Measurements from ENCODE around the gene CD22.

CD22 gene

DNA sequence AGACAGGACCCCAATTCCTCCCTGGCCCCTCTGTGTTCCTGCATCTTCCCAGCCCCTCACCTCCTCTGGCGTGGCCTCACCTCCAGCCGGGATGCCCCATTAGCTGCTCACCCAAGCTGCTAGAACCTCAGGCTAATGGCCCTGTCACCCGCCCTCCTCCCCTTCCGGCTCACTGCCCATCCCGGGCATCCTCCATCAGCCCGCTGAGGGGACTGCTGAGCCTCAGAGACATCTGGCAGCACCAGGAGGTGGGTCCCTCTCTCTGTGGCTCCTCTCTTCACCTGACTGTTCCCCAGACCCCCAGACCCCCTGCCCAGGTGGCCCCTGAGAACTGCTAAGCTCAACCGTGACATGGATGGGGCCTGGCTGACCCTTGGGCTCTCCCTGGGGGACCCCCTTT lies 21.6 kb downstream of the CD22 start:
- no peak overlapping the region for H3K27ac ChIP-seq (ENCODE audit: insufficient read depth in 1 of 2, low read depth in 1 of 2, low read length in 2 of 2, poor library complexity in 1 of 2, severe bottlenecking in 2 of 2)
- H3K4me3 ChIP-seq (ENCODE audit: control insufficient read depth in 1 of 7, extremely low read depth in 1 of 7, insufficient read depth in 4 of 7, low read depth in 2 of 7, low read length in 6 of 7): no peak overlapping the region
- no peaks in the 10 kb centered on the region for H3K27me3 ChIP-seq (replicated peaks in 2 of 5; ENCODE audit: control insufficient read depth in 4 of 5, insufficient read depth in 5 of 5, low read length in 4 of 5)
- ChIA-PET CTCF (interaction anchor here (1.0 to 11.6 kb wide), 3 partner anchors 17 to 120 kb away, joined by 3 to 118 read pairs (median 4); no protein-coding TSS in a partner anchor), POLR2A (no interaction called here)
- DNase-seq: no peak
- no peaks in the 10 kb centered on the region for H3K9me3 ChIP-seq (ENCODE audit: control extremely low read depth in 1 of 5, control insufficient read depth in 4 of 5, insufficient read depth in 2 of 5, low read depth in 1 of 5, low read length in 4 of 5)
- H3K4me1 ChIP-seq (ENCODE audit: control extremely low read depth in 1 of 4, control insufficient read depth in 4 of 4, insufficient read depth in 4 of 4, low read length in 3 of 4): peaks cover 8 to 55% (median 42%) of the 10 kb centered on the region in 4 experiments
- WGBS (ENCODE audit: insufficient coverage): 100% methylated on average over 4 of the region's 7 CpGs
- H3K36me3 ChIP-seq (ENCODE audit: control insufficient read depth in 4 of 4, insufficient read depth in 4 of 4, low read length in 3 of 4): no peaks in the 10 kb centered on the region

- 96% methylated on average over 39 of the region's 47 CpGs for WGBS (ENCODE audit: insufficient coverage)
- no peak overlapping the region for H3K4me3 ChIP-seq (ENCODE audit: control insufficient read depth in 1 of 7, extremely low read depth in 1 of 7, insufficient read depth in 4 of 7, low read depth in 2 of 7, low read length in 6 of 7)
- H3K27me3 ChIP-seq (replicated peaks in 2 of 5; ENCODE audit: control insufficient read depth in 4 of 5, insufficient read depth in 5 of 5, low read length in 4 of 5): no peaks in the 10 kb centered on the region
- no peaks in the 10 kb centered on the region for H3K9me3 ChIP-seq (ENCODE audit: control extremely low read depth in 1 of 5, control insufficient read depth in 4 of 5, insufficient read depth in 2 of 5, low read depth in 1 of 5, low read length in 4 of 5)
- POLR2A ChIA-PET: no interaction called here
- no peak for DNase-seq
- H3K27ac ChIP-seq (ENCODE audit: insufficient read depth in 1 of 2, low read depth in 1 of 2, low read length in 2 of 2, poor library complexity in 1 of 2, severe bottlenecking in 2 of 2): no peak overlapping the region
- H3K36me3 ChIP-seq (ENCODE audit: control insufficient read depth in 4 of 4, insufficient read depth in 4 of 4, low read length in 3 of 4): no peaks in the 10 kb centered on the region
- CTCF ChIA-PET: interaction anchor here (1.0 to 11.6 kb wide), 9 partner anchors 10 to 155 kb away, joined by 3 to 118 read pairs (median 4); no protein-coding TSS in a partner anchor
- H3K4me1 ChIP-seq (ENCODE audit: control extremely low read depth in 1 of 4, control insufficient read depth in 4 of 4, insufficient read depth in 4 of 4, low read length in 3 of 4): peaks cover 8 to 45% (median 32%) of the 10 kb centered on the region in 4 experiments
These were observed 22.6 kb downstream of the CD22 start for GRCh38 chr19:35351411-35352176.

GRCh38 chr19:35352177-35352447 lies 23.1 kb downstream of the CD22 start:
- 88% methylated on average over 18 of the region's 18 CpGs for WGBS (ENCODE audit: insufficient coverage)
- H3K36me3 ChIP-seq (ENCODE audit: control insufficient read depth in 4 of 4, insufficient read depth in 4 of 4, low read length in 3 of 4): no peaks in the 10 kb centered on the region
- no peak overlapping the region for H3K4me3 ChIP-seq (ENCODE audit: control insufficient read depth in 1 of 7, extremely low read depth in 1 of 7, insufficient read depth in 4 of 7, low read depth in 2 of 7, low read length in 6 of 7)
- no peaks in the 10 kb centered on the region for H3K9me3 ChIP-seq (ENCODE audit: control extremely low read depth in 1 of 5, control insufficient read depth in 4 of 5, insufficient read depth in 2 of 5, low read depth in 1 of 5, low read length in 4 of 5)
- H3K27ac ChIP-seq (ENCODE audit: insufficient read depth in 1 of 2, low read depth in 1 of 2, low read length in 2 of 2, poor library complexity in 1 of 2, severe bottlenecking in 2 of 2): no peak overlapping the region
- H3K4me1 ChIP-seq (ENCODE audit: control extremely low read depth in 1 of 4, control insufficient read depth in 4 of 4, insufficient read depth in 4 of 4, low read length in 3 of 4): peaks cover 8 to 40% (median 27%) of the 10 kb centered on the region in 4 experiments
- no peaks in the 10 kb centered on the region for H3K27me3 ChIP-seq (replicated peaks in 2 of 5; ENCODE audit: control insufficient read depth in 4 of 5, insufficient read depth in 5 of 5, low read length in 4 of 5)
- no peak for DNase-seq
- ChIA-PET POLR2A (no interaction called here), CTCF (interaction anchor here (1.0 to 11.6 kb wide), 13 partner anchors 9 to 154 kb away, joined by 3 to 118 read pairs (median 5); no protein-coding TSS in a partner anchor)

- peaks cover 11 to 37% (median 24%) of the 10 kb centered on the region in 4 experiments for H3K4me1 ChIP-seq (ENCODE audit: control extremely low read depth in 1 of 4, control insufficient read depth in 4 of 4, insufficient read depth in 4 of 4, low read length in 3 of 4)
- ChIA-PET POLR2A (interaction anchor here (0.5 to 1.6 kb wide), 2 partner anchors 96 to 110 kb away, joined by 5 to 6 read pairs; no protein-coding TSS in a partner anchor), CTCF (interaction anchor here (0.7 to 11.6 kb wide), 30 partner anchors 9 to 211 kb away, joined by 3 to 118 read pairs (median 4); no protein-coding TSS in a partner anchor)
- 37% methylated on average over 23 of the region's 32 CpGs for WGBS (ENCODE audit: insufficient coverage)
- H3K36me3 ChIP-seq (ENCODE audit: control insufficient read depth in 4 of 4, insufficient read depth in 4 of 4, low read length in 3 of 4): no peaks in the 10 kb centered on the region
- peak; percentile 73 to 86 (median 78) for DNase-seq
- no peaks in the 10 kb centered on the region for H3K27me3 ChIP-seq (replicated peaks in 2 of 5; ENCODE audit: control insufficient read depth in 4 of 5, insufficient read depth in 5 of 5, low read length in 4 of 5)
- H3K27ac ChIP-seq (ENCODE audit: insufficient read depth in 1 of 2, low read depth in 1 of 2, low read length in 2 of 2, poor library complexity in 1 of 2, severe bottlenecking in 2 of 2): no peak overlapping the region
- no peak overlapping the region for H3K4me3 ChIP-seq (ENCODE audit: control insufficient read depth in 1 of 7, extremely low read depth in 1 of 7, insufficient read depth in 4 of 7, low read depth in 2 of 7, low read length in 6 of 7)
- H3K9me3 ChIP-seq (ENCODE audit: control extremely low read depth in 1 of 5, control insufficient read depth in 4 of 5, insufficient read depth in 2 of 5, low read depth in 1 of 5, low read length in 4 of 5): no peaks in the 10 kb centered on the region
These were observed 23.7 kb downstream of the CD22 start for GRCh38 chr19:35352448-35353304.

- POLR2A ChIA-PET: interaction anchor here (1.6 kb wide), 1 partner anchor 109 kb away, joined by 6 read pairs; no protein-coding TSS in a partner anchor
- CTCF ChIA-PET: interaction anchor here (0.7 to 11.6 kb wide), 26 partner anchors 10 to 212 kb away, joined by 3 to 118 read pairs (median 5); no protein-coding TSS in a partner anchor
- Histone ChIP-seq H3K4me1 (ENCODE audit: control extremely low read depth in 1 of 4, control insufficient read depth in 4 of 4, insufficient read depth in 4 of 4, low read length in 3 of 4) (peaks cover 7 to 34% (median 22%) of the 10 kb centered on the region in 4 experiments), H3K4me3 (ENCODE audit: control insufficient read depth in 1 of 7, extremely low read depth in 1 of 7, insufficient read depth in 4 of 7, low read depth in 2 of 7, low read length in 6 of 7) (no peak overlapping the region), H3K27me3 (replicated peaks in 2 of 5; ENCODE audit: control insufficient read depth in 4 of 5, insufficient read depth in 5 of 5, low read length in 4 of 5) (no peaks in the 10 kb centered on the region), H3K36me3 (ENCODE audit: control insufficient read depth in 4 of 4, insufficient read depth in 4 of 4, low read length in 3 of 4) (no peaks in the 10 kb centered on the region), H3K9me3 (ENCODE audit: control extremely low read depth in 1 of 5, control insufficient read depth in 4 of 5, insufficient read depth in 2 of 5, low read depth in 1 of 5, low read length in 4 of 5) (no peaks in the 10 kb centered on the region), H3K27ac (ENCODE audit: insufficient read depth in 1 of 2, low read depth in 1 of 2, low read length in 2 of 2, poor library complexity in 1 of 2, severe bottlenecking in 2 of 2) (no peak overlapping the region)
- 93% methylated on average over 5 of the region's 9 CpGs for WGBS (ENCODE audit: insufficient coverage)
- DNase-seq: peak in 2 of 3 donors; percentile 28 to 33
These were observed 24.6 kb downstream of the CD22 start for GRCh38 chr19:35353635-35354034.

DNA sequence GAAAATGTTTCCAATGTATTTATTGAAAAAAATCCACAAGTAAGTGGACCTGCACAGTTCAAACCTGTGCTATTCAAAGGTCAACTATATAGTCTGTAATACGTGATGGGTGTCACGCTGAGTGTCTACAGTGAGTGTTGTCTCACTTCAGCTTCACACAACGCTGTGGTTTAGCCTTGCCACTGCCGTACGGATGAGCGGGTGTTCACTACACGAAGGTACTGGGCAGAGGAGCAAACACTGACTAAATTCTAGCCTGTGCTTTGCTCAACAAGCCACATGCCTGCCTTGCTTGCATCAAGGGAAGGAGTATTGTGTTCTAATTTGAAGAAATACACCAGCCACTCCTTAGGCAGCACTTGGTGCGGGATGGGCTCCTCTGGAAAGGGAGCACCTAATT lies 25.9 kb downstream of the CD22 start:
- ChIA-PET POLR2A (no interaction called here), CTCF (interaction anchor here (1.9 to 11.6 kb wide), 2 partner anchors 105 to 116 kb away, joined by 4 to 118 read pairs; no protein-coding TSS in a partner anchor)
- Histone ChIP-seq H3K27me3 (replicated peaks in 2 of 5; ENCODE audit: control insufficient read depth in 4 of 5, insufficient read depth in 5 of 5, low read length in 4 of 5) (no peaks in the 10 kb centered on the region), H3K4me3 (ENCODE audit: control insufficient read depth in 1 of 7, extremely low read depth in 1 of 7, insufficient read depth in 4 of 7, low read depth in 2 of 7, low read length in 6 of 7) (no peak overlapping the region), H3K27ac (ENCODE audit: insufficient read depth in 1 of 2, low read depth in 1 of 2, low read length in 2 of 2, poor library complexity in 1 of 2, severe bottlenecking in 2 of 2) (no peak overlapping the region), H3K4me1 (ENCODE audit: control extremely low read depth in 1 of 4, control insufficient read depth in 4 of 4, insufficient read depth in 4 of 4, low read length in 3 of 4) (peaks cover 7 to 21% (median 15%) of the 10 kb centered on the region in 4 experiments), H3K9me3 (ENCODE audit: control extremely low read depth in 1 of 5, control insufficient read depth in 4 of 5, insufficient read depth in 2 of 5, low read depth in 1 of 5, low read length in 4 of 5) (no peaks in the 10 kb centered on the region), H3K36me3 (ENCODE audit: control insufficient read depth in 4 of 4, insufficient read depth in 4 of 4, low read length in 3 of 4) (no peaks in the 10 kb centered on the region)
- WGBS (ENCODE audit: insufficient coverage): 99% methylated on average over 8 of the region's 8 CpGs
- no peak for DNase-seq

All from common myeloid progenitor, CD34-positive (primary cell).